GM20000 (cell line): ENCODE data around the gene LGALS4.
"Not testable (repeated sequence)": the region's sequence is repeated elsewhere in the genome, so short reads cannot be mapped to it uniquely, and the experiment has no call there.

Experiments
- DNase-seq: peaks from one replicate; pipeline ENCODE4 v3.0.0; 2012; ENCODE audit warnings: low spot score
- TF ChIP-seq, protein P1 (sequence below): IDR thresholded peaks from 2 replicates; pipeline ENCODE4 v1.5.1; 2012; ENCODE audit warnings: mild to moderate bottlenecking, control low read depth; ENCODE audit errors: extremely low read depth, missing control alignments

Gene LGALS4

DNA sequence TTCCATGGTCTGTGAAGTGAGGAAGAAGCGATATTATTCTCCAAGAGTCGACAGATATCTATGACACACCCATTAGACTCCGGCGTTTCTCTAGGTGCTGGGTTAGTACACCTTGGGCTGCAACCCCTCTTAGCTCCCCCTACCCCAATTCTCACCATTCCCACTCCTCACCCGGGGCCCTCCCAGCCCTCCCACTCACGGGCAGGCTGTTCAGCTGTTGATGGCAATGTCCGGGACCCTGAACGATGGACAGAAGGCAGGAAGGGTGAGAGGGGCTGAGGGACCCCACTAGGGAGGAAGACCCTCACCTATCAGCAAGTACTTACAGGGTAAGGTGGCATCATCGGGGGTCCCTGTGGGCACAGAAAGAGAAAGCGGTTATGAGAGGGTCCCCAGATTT, 9.2 kb downstream of the LGALS4 start:
- no peak for DNase-seq
- TF ChIP-seq, protein P1, sequence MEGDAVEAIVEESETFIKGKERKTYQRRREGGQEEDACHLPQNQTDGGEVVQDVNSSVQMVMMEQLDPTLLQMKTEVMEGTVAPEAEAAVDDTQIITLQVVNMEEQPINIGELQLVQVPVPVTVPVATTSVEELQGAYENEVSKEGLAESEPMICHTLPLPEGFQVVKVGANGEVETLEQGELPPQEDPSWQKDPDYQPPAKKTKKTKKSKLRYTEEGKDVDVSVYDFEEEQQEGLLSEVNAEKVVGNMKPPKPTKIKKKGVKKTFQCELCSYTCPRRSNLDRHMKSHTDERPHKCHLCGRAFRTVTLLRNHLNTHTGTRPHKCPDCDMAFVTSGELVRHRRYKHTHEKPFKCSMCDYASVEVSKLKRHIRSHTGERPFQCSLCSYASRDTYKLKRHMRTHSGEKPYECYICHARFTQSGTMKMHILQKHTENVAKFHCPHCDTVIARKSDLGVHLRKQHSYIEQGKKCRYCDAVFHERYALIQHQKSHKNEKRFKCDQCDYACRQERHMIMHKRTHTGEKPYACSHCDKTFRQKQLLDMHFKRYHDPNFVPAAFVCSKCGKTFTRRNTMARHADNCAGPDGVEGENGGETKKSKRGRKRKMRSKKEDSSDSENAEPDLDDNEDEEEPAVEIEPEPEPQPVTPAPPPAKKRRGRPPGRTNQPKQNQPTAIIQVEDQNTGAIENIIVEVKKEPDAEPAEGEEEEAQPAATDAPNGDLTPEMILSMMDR = no peak

DNA sequence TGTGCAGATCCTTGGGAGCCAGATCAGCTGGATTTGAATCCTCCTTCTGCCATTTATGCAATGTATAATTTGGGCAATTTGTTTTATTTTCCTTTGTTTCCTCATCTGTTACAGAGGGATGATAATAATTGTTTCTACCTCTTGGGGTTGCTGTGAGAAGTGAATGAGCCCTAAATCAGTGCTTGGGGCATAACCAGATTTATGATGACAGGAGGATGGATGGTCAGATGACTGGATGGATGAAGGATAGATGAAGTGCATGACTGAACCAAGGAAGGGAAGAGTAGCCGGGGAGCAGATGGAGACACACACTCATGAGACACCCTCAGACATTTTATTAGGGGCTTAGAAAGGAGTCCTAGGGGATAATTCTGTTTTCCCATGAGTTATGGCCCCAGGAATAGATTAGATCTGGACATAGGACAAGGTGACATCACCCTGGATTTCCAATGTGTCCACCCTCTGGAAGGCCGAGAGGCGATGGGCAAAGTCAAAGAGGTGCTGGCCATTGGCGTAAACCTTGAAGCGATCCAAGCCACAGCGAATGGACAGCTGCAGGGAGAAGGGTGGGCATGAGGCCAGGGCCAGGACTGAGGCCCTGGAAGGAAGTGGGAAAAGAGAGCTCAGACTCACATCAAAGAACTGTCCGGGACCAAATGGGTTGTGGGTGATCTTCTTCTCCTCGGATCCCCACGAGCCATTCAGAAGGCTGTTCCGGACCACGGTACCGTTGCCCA, 11.2 kb downstream of the LGALS4 start:
- DNase-seq = no peak

DNA sequence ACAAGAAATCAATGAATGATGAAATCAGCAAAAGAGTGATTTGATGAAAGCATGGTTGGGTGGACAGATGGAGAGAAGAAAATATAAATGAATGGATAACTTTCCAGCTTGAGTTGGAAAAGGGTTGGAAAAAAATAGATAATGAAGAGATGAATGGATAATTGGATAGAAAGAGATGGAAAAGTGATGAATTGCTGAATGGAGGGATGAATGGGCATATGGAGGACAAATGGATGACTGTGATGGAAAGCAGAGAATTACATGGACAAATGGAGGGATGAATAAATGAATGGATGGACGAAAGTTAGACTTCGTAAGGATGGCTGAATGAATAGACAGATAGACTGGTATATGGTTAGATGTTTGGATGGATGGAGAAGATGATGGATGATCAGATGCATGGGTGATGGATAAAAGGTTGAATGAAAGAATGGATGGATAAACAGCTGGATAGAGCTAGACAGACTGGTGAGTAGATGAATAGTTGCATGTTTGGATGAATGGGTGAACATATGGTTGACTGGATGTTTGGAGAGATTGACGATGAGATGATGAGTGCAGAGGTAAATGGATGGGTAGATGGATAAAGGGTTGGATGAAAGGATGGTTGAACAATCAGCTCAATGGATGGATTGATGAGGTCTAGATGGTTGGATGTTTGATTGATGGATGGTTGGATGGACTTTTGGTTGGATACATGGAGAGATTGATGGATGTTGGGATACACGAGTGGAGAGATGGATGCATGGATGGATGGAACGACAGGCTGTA, 12.0 kb downstream of the LGALS4 start:
- TF ChIP-seq, protein P1 = no peak
- DNase-seq = no peak

More for the DNA sequence above, 11.2 kb downstream of the LGALS4 start:
- TF ChIP-seq, protein P1 = no peak

DNA sequence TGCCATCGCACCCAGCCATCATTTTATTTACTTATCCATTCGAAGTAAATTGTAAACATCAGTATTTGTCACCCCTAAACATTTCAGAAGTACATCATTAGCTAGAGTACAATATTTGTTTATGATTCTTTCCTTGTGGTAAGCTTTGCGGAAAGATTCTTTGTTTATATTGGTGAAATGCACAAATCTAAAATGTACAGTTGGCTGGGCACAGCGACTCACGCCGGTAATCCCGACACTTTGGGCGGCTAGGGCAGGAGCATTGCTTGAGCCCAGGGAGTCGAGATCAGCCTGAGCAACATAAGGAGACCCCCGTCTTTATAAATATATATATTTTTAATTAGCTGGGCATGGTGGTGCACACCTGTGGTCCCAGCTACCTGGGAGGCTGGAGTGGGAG, 13.6 kb downstream of the LGALS4 start:
- TF ChIP-seq, protein P1 = no peak
- DNase-seq = no peak

DNA sequence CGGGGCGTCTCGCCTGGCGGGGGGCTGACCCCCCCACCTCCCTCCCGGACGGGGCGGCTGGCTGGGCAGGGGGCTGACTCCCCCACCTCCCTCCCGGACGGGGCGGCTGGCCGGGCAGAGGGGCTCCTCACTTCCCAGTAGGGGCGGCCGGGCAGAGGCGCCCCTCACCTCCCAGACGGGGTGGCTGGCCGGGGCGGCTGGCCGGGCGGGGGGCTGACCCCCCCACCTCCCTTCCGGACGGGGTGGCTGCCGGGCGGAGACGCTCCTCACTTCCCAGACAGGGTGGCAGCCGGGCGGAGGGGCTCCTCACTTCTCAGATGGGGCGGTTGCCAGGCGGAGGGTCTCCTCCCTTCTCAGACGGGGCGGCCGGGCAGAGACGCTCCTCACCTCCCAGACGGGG, 15.0 kb downstream of the LGALS4 start:
- not testable (repeated sequence) for DNase-seq

DNA sequence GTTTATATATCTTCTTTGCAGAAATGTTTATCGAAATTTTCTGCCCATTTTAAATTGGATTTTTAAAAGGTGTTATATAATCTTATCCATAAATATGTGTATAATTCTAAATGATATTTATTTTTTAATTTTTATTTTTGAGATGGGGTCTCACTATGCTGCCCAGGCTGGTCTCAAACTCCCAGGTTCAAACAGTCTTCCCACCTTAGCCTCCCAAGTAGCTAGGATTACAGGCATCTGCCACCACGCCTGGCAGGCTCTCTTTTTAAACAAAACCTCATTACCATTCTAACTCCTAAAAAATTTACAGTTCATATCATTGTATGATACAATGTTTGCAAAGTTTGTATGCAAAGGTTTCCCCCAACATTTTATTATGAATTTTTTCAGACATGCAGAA, 16.6 kb downstream of the LGALS4 start:
- no peak for DNase-seq
- TF ChIP-seq, protein P1 = no peak

DNA sequence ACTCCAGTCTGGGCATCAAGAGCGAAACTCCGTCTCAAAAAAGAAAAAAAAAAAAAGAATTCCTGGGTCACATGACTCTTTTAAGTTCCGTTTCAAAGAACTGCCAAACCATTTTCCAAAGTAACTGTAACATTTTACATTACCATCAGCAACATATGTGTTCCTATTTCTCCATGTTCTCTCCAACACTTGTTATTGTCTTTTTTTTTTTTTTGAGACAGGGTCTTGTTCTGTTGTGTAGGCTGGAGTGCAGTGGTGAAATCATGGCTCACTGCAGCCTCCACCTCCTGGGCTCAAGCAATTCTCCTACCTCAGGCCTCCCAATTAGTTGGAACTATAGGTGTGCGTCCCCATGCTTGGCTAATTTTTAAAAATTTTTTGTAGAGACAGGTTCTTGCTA, 17.2 kb downstream of the LGALS4 start:
- no peak for DNase-seq
- TF ChIP-seq, protein P1 = no peak
